ENCODE results near the gene ZDHHC4.

GRCh38 chr7:6529643-6530042 is 47.6 kb upstream of the ZDHHC4 start:
- TF ChIP-seq CTCF (IDR thresholded peaks at IDR 0.05) (no peak), POLR2A (IDR thresholded peaks at IDR 0.05) (no peak)
